ENCODE measurements around the gene LRRC38.

- peak in 1 of 6 experiments; percentile 18 for TF ChIP-seq CTCF (IDR thresholded peaks at IDR 0.05)
- no peak for TF ChIP-seq EP300 (IDR thresholded peaks at IDR 0.05)
- TF ChIP-seq POLR2A (IDR thresholded peaks at IDR 0.05) = no peak
Observed at GRCh38 chr1:13469343-13469742, 44.5 kb downstream of the LRRC38 start.

All from upper lobe of left lung (tissue), 4 donors.